ENCODE measurements around the gene TGOLN2. TPM values are rescaled to one million over a fixed set of nuclear protein-coding genes. Genes with fewer than 3 reads are reported as not detected.

TGOLN2 gene
- total and polyA plus RNA-seq, 2 of the 13 experiments (the other 11 are each of a cell fraction or from before 2014, with no cell fraction given): 99.6 to 155 TPM

GRCh38 chr2:85327822-85328617, at the start of gene TGOLN2 (continued):
- TF ChIP-seq HMGXB4 (CRISPR knock-in tag; IDR thresholded peaks at IDR 0.05; ENCODE audit: borderline replicate concordance in 1 of 2, low read depth in 1 of 2): peak; percentile 90 to 92
- peak; percentile 93 for TF ChIP-seq ZNF891 (CRISPR knock-in tag; IDR thresholded peaks at IDR 0.05)
- TF ChIP-seq SMAD1 (CRISPR knock-in tag; IDR thresholded peaks at IDR 0.05; ENCODE audit: borderline replicate concordance, low read depth): peak; percentile 82; the same call in 1 of the 2 replicates
- TF ChIP-seq FOXA3 (CRISPR knock-in tag; IDR thresholded peaks at IDR 0.05): peak; percentile 73
- TF ChIP-seq KAT2B (IDR thresholded peaks at IDR 0.05; ENCODE audit: borderline replicate concordance, low read depth, low read length): no peak
- TF ChIP-seq MEIS1 (CRISPR knock-in tag; IDR thresholded peaks at IDR 0.05; ENCODE audit: borderline replicate concordance): peak; percentile 83; the same call in 1 of the 2 replicates
- TF ChIP-seq ZNF282 (IDR thresholded peaks at IDR 0.05; ENCODE audit: partially characterized antibody): no peak
- TF ChIP-seq KLF6 (CRISPR knock-in tag; IDR thresholded peaks at IDR 0.05): peak; percentile 96
- TF ChIP-seq TEAD3 (CRISPR knock-in tag; optimal IDR thresholded peaks at IDR 0.05; ENCODE audit: borderline replicate concordance): no peak
- TF ChIP-seq ZNF20 (CRISPR knock-in tag; IDR thresholded peaks at IDR 0.05): 0 out of 2 replicates have a peak, but pooled peaks have one; percentile 43
- TF ChIP-seq TRIM24 (CRISPR knock-in tag; IDR thresholded peaks at IDR 0.05): no peak
- no peak for TF ChIP-seq ZNF24 (IDR thresholded peaks at IDR 0.05)
- TF ChIP-seq ZBTB39 (CRISPR knock-in tag; IDR thresholded peaks at IDR 0.05): no peak
- TF ChIP-seq TCF7L2 (IDR thresholded peaks at IDR 0.05; ENCODE audit: low read depth, low read length): no peak
- no peak for TF ChIP-seq ATM (IDR thresholded peaks at IDR 0.05; ENCODE audit: borderline replicate concordance)
- peak; percentile 72; the same call in 1 of the 2 replicates for TF ChIP-seq MLXIP (CRISPR knock-in tag; IDR thresholded peaks at IDR 0.05; ENCODE audit: borderline replicate concordance)
- peak; percentile 92; the same call in 1 of the 2 replicates for TF ChIP-seq TIGD3 (CRISPR knock-in tag; IDR thresholded peaks at IDR 0.05; ENCODE audit: borderline replicate concordance)
- peak; percentile 48; the same call in 1 of the 2 replicates for TF ChIP-seq ZNF121 (CRISPR knock-in tag; IDR thresholded peaks at IDR 0.05)
- TF ChIP-seq ZNF572 (CRISPR knock-in tag; IDR thresholded peaks at IDR 0.05): peak; percentile 91; the same call in 1 of the 2 replicates
- peak; percentile 91; the same call in 1 of the 2 replicates for TF ChIP-seq ZNF607 (CRISPR knock-in tag; IDR thresholded peaks at IDR 0.05; ENCODE audit: borderline replicate concordance)
- TF ChIP-seq SSRP1 (CRISPR knock-in tag; IDR thresholded peaks at IDR 0.05): no peak
- TF ChIP-seq SP140L (CRISPR knock-in tag; IDR thresholded peaks at IDR 0.05; ENCODE audit: borderline replicate concordance): no peak

Data from HepG2 (cell line).